Activated CD8-positive, alpha-beta memory T cell treated with anti-CD3 and anti-CD28 coated beads, Interleukin-2, amount 50 U/mL, for 1 hour (primary cell): ENCODE data around the gene PEX19.

Experiments used
- DNase-seq: peaks from one replicate; pipeline ENCODE4 v3.0.0-alpha.2; 2020; ENCODE audit errors: extremely low read depth

The PEX19 gene

GRCh38 chr1:160277330-160277729 is 7.6 kb downstream of the PEX19 start:
- no peak for DNase-seq

DNA sequence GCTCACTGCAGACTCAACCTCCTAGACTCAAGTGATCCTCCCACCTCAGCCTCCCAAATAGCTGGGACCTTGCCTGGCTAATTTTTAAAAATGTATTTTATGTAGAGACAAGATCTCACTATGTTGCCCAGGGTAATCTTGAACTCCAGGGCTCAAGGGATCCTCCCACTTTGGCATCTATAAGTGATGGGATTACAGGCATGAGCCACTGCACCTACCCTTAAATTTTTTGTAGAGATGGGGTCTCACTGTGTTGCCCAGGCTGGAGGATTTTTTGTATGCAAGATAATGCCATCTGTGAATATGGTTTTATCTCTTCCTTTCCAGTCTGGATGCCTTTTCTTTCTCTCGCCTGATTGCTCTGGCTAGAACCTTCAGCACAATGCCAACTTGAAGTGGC is 13.9 kb downstream of the PEX19 start:
- no peak for DNase-seq

DNA sequence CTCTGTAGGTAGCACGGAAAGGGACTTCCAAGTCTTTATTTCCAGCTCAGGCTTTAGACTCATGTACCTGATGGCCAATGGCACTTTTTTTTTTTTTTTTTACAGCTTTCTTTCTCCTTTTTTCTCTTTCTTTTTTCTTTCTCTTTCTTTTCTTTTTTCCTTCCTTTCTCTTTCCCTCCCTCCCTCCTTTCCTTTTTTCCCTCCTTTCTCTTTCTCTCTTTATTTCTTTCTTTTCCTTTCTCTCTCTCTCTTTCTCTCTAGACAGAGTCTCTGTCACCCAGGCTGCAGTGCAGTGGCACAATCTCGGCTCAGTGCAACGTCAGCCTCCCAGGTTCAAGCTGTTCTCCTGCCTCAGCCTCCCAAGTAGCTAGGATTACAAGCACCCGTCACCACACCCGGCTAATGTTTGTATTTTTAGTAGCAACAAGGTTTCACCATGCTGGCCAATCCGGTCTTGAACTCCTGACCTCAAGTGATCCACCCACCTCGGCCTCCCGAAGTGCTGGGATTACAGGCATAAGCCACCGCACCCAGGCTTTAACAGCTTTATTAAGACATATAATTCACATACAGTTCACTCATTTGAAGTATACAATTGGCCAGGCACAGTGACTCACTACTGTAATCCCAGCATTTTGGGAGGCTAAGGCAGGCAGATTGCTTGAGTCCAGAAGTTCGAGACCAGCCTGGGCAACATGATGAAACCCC is 17.5 kb downstream of the PEX19 start:
- no peak for DNase-seq

DNA sequence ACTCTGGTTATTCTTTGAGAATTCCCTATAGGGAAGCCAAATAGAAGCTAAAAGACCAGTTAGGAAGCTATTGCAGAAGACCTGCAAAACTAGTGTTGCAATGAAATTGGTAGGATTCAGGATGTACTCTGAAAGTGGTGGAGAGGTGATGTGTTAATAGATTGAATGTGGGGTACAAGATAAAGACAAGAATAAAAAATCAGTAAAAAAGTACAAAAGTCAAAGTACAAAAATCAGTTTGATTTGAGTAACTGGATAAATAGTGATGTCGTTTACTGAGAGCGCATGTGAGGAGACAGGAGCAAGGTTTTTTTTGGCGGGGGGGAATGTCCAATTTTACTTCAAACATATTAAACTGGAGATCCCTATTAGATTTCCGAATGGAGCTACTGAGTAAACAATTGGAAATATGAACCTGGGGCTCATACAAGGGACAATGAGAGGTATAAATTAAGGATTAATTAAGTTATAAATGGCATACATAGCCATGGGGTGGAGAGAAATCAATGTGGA is 20.1 kb downstream of the PEX19 start:
- DNase-seq = no peak

DNA sequence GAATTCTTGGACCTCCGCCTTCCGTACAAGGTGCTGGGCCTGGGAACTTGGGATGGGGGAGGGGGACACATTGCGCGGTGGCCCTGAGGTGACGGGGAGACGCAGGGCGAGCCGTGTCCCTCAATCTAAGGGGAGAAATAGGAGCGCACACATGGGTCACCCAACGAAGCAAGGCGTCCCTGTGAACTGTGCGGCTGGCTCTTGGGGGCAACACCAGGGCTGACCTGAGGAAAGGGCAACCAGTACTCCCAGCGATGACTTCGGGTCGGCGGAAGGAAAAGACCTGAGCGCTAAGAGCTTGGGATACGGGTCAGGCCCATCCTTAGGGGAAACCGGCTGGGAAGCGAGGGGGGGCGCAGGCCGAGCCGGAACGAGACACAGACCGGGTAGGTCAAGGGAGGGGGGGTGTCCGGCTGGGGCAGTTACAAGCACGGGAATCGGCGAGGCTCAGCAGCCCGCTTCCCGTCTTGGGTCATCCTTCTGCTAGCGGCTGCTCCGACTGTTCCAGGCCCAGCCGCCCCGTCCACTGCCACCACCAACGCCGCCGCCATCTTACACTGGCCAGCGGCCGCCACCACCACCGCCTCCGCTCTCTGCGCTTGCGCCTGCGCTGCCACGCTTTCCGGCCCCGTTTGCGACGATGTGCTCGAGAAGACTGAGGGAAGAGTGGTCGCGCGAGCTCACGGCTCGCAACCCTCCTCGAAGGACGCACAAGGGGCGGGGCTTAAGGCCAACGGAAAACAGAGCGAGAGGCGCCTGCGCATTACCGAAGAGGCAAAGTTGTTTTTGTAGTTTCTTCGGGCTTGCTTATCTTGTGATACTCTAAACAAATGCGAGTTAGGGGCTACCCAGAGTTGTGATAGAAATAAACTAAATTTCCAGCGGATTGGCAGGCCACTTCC is 22.8 kb downstream of the PEX19 start, which contains the start of gene DCAF8:
DCAF8 (minus strand) TSS at position 657 of the 902 bp plus-strand sequence. CDS start 18,541 bp downstream, outside the sequence.
- DNase-seq = peak; percentile 96

GRCh38 chr1:160261556-160261892 is 23.4 kb downstream of the PEX19 start:
- peak; percentile 51 for DNase-seq

DNA sequence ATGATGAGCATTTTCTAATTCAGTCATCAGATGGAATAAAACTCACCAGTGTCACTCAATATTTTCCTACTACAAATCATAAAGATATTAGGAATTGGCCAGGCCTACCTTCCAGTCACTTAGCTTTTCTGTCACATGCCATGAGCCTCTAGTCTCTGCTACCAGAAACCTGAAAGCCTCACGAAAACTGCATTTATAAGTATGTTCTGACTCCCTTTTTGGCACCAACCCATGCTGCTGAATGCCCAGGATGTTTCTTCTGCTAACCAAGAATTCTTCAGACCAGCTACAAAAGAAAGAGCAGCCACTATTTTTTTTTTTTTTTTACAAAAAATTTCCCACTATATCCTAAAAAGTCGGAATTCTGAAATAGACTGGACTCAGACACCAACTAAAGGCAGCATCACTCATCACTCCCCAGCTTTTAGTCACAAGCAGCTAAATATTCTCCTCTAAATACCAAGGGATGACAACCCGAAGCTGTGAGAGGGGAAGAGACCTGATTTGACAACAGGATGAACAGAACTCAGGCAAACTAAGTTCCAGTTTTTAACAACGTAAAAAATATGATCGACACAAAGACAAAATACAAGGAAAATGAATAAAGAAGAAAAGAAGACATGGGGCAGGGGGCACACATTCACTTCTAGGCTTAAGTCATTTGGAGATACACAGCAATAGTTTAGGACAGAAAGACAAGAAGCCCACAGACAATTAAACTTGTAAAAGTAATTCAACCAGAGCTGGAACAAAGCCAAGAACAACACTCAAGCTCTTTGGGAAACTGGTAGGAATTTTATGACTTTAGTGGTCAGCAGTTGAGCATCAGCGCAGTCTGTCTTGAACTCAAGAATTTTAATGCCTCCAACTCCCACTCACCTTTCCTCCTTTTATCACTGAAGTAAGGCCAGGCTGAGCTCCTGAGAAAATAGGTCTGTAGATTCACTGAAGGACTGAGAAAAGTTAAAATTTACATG is 24.2 kb downstream of the PEX19 start:
- no peak for DNase-seq

- no peak for DNase-seq
Observed at GRCh38 chr1:160258177-160258798, 26.6 kb downstream of the PEX19 start.

- no peak for DNase-seq
Observed at GRCh38 chr1:160257411-160258015, 27.4 kb downstream of the PEX19 start.

- DNase-seq = no peak
Observed at GRCh38 chr1:160256396-160257046, 28.4 kb downstream of the PEX19 start.

DNA sequence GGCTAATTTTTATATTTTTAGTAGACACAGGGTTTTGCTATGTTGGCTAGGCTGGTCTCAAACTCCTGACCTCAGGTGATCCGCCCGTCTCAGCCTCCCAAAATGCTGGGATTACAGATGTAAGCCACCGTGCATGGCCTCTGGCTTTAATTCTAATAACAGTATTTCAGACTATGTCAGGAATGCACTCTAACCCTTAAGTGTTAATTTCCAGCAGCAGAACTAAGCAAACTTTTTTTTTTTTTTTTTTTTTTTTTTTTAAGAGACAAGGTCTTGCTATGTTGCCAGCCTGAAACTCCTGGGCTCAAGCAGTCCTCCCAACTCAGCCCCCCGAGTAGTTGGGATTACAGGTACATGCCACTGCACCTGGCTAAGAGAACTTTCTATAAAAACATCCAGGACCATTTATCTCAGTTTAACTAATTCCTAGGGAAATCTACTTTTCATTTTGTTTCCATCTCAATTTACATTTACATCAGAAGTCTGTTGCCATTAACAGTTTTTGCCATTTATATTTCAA is 29.1 kb downstream of the PEX19 start:
- no peak for DNase-seq

- DNase-seq = no peak
Observed at GRCh38 chr1:160251687-160252526, 33.0 kb downstream of the PEX19 start.

GRCh38 chr1:160251011-160251410 is 33.9 kb downstream of the PEX19 start:
- no peak for DNase-seq

- DNase-seq = no peak
Observed at GRCh38 chr1:160247053-160247452, 37.9 kb downstream of the PEX19 start.

- no peak for DNase-seq
Observed at GRCh38 chr1:160245434-160245833, 39.5 kb downstream of the PEX19 start.

GRCh38 chr1:160244209-160244608 is 40.7 kb downstream of the PEX19 start:
- no peak for DNase-seq

GRCh38 chr1:160243767-160244166 is 41.2 kb downstream of the PEX19 start:
- DNase-seq = no peak

DNA sequence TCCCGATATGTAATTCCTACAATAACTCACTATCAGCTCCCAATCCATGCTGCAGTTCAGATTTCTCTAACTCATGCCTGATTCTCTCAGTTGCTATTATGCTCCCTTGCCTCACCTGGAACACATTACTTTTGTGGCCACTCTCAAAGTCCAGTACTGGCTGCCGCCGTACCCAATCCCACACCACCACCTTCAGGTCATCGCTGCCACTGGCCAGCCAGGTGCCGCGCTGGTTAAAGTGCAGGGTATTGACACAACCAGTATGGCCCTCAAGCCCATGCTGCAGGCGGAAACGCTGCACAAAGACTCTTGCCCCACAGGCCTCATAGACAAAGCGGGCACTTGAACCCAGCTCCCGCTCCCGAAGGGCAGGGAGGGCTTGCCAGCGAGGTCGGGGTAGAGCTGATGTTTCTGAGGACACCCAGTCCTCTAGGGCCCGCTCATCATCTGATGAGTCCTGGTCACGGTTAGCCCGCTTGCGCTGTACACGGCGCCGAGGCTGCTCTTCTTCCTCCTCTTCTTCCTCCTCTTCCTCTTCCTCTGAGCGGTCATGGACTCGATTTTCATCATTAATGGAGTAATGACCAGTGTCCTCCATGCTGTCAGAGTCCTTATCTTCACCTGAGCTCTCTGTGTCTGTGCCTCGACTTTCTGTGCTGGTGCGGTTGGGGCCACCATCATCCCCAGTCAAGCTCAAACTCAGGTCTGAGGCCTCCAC is 45.2 kb downstream of the PEX19 start:
- DNase-seq = no peak
